Endothelial cell (in vitro differentiated cells): Measurements from ENCODE around the gene UBP1. TPM values are rescaled to one million over a fixed set of nuclear protein-coding genes. Genes with fewer than 3 reads are reported as not detected.
"Not testable (repeated sequence)": the region's sequence is repeated elsewhere in the genome, so short reads cannot be mapped to it uniquely, and the experiment has no call there.

Experiments used
- DNase-seq: peaks from one replicate; pipeline ENCODE4 v3.0.0; 2021; ENCODE audit warnings: low spot score
- H3K27ac Mint-ChIP-seq: one replicate; pipeline ENCODE4 v1.8.0; 2021; ENCODE audit warnings: mixed read lengths, inconsistent platforms; ENCODE audit not compliant: unreplicated experiment
- H3K27me3 Mint-ChIP-seq: one replicate; pipeline ENCODE4 v1.8.0; 2021; ENCODE audit warnings: mild to moderate bottlenecking, moderate library complexity, mixed read lengths, inconsistent platforms; ENCODE audit not compliant: unreplicated experiment
- H3K36me3 Mint-ChIP-seq: one replicate; pipeline ENCODE4 v1.8.0; 2021; ENCODE audit warnings: mild to moderate bottlenecking, low read depth, mixed read lengths, inconsistent platforms; ENCODE audit not compliant: unreplicated experiment
- H3K4me1 Mint-ChIP-seq: one replicate; pipeline ENCODE4 v1.8.0; 2021; ENCODE audit warnings: mild to moderate bottlenecking, mixed read lengths, inconsistent platforms; ENCODE audit not compliant: unreplicated experiment
- H3K4me3 Mint-ChIP-seq: one replicate; pipeline ENCODE4 v1.8.0; 2021; ENCODE audit warnings: mild to moderate bottlenecking, mixed read lengths, inconsistent platforms; ENCODE audit not compliant: unreplicated experiment
- H3K9me3 Mint-ChIP-seq: one replicate; pipeline ENCODE4 v1.8.0; 2021; ENCODE audit warnings: mixed read lengths, inconsistent platforms; ENCODE audit not compliant: unreplicated experiment
- CTCF ChIP-seq: fragments of 200-600 bp; sonication (generic); IDR thresholded peaks from one replicate; pipeline ENCODE4 v1.5.0; 2021; ENCODE audit warnings: antibody characterized with exemption; ENCODE audit not compliant: unreplicated experiment
- total RNA-seq: library from RNA; stranded (reverse); fragmentation: NEBNext Ultra II Directional; extraction: Animal tissue kit (Norgen Biotek cat#: 25700); gene quantifications from one replicate; pipeline ENCODE4 v1.2.1, GENCODE V29; 2021; ENCODE audit not compliant: unreplicated experiment

Gene UBP1
- total RNA-seq, 1 donor from 2014 or later = 83.3 TPM

GRCh38 chr3:33339758-33340157 lies 100.4 kb downstream of the UBP1 start:
- Mint-ChIP-seq H3K4me1 (no peaks in the 10 kb centered on the region), H3K27ac (no peak overlapping the region), H3K9me3 (no peaks in the 10 kb centered on the region), H3K4me3 (no peak overlapping the region), H3K36me3 (peaks cover under 1% of the 10 kb centered on the region), H3K27me3 (no peaks in the 10 kb centered on the region)
- TF ChIP-seq CTCF = no peak
- DNase-seq = no peak

- H3K27ac Mint-ChIP-seq, H3K36me3 Mint-ChIP-seq, H3K4me3 Mint-ChIP-seq, DNase-seq, H3K4me1 Mint-ChIP-seq, H3K9me3 Mint-ChIP-seq, H3K27me3 Mint-ChIP-seq: not testable (repeated sequence)
Observed at GRCh38 chr3:33338936-33339465, 101.2 kb downstream of the UBP1 start.

Other genes starting within 250 kb of the UBP1 start
- 3.9 TPM for gene SUSD5, start 221.6 kb downstream of the UBP1 start, total RNA-seq
- gene FBXL2, start 163.0 kb downstream of the UBP1 start, total RNA-seq = 11.5 TPM